NCI-H1694 (cell line): Measurements from ENCODE around the gene SH3BGRL2.
A peak's percentile ranks its signal among the peaks of the same experiment; 100 is the strongest.

Experiments
- DNase-seq: peaks from one replicate; lab custom pipeline; 2025; lab: John Stamatoyannopoulos, UW

Gene SH3BGRL2

GRCh38 chr6:79699606-79700005 lies 68.5 kb downstream of the SH3BGRL2 start:
- DNase-seq, result no peak

GRCh38 chr6:79702691-79703090 lies 71.6 kb downstream of the SH3BGRL2 start:
- DNase-seq, result no peak

DNA sequence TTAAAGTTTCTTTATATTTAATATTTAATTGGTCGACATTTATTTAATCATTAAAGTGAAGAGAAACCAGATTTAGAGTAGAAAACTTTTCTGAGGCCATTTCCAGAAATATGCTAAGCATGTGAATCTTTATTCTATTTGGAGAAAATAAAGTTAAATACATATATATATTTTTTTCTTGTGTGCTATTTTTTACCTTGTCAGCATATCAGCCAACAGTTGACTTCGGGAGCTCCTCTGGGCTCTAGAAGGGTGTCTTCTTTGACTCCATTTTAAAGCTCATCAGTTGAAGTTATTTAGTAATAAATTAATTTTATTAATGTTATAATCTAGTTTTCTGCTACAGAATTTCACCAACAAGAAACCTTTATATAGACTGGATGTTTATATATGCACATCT lies 73.1 kb downstream of the SH3BGRL2 start:
- no peak for DNase-seq

GRCh38 chr6:79705456-79705995 lies 74.4 kb downstream of the SH3BGRL2 start:
- DNase-seq, result no peak

GRCh38 chr6:79706527-79706926 lies 75.4 kb downstream of the SH3BGRL2 start:
- DNase-seq, result no peak

DNA sequence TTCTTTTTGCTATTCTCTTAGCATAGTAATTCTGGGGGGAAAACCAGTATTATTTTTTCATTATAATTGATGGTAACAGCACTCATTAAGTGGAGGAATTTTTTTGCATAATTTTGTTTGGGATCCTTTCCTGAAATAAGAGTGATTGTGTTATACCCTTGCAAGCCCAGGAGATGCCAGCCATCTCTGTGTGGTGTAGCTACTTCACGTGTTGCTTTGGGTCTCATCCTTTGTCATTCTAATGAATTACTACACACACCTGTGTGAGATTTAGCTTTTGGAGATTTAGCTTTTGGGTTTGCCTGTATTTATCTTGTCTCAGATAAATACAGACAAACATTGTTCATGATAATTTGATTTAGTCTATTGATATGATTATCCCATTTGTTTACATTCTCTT lies 76.5 kb downstream of the SH3BGRL2 start:
- DNase-seq, result no peak

DNA sequence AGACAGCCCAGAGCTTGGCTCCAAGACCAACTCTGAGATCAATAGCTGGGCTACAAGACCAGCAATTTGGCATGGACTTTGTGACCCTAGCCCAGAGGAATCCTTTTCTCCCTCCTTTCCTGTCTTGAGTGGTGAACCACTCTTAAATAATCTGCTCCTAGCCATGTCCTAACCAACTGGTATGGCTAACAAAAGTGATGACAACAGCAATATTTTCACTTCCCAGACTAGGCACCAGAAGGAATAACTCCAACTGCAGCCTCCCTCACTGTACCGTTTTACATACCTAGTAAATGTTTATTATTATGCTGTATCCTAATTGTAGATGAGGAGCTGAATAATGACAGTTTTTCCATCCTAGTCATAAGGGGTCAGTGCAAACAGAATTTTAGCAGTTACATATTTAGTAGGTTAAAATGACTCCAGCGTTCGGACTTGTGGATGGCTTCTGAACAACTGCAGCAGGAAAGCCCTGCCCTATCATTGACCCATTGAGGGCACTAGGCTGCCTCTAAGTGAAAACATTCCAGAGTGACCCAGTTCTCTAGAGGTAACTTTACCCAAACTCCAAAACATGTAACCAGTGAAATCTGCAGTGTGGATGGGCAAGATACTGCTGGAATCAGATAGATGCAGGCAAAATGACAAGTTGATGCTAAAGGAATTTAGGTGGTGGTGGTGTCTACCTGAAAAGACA lies 77.1 kb downstream of the SH3BGRL2 start:
- DNase-seq, result no peak

GRCh38 chr6:79710127-79710526 lies 79.0 kb downstream of the SH3BGRL2 start:
- DNase-seq, result no peak

DNA sequence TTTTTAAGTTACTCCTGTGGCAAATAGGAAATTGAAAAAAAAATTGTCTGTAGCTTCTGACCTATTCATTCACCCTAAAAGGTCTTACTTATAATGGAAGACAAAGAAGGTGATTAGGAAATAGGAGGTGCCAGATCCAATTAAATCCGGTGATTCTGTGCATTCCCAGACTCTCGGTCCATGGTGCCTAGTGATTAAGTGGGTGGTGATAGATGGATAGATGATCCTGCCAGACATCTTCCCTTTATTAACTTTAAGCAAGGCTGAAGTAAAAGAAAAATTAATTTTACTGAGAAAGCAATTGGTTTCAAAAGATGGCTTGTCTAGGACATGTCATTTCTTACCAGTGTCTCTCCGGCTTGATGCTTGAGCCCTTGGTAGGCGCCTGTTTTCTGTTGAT lies 80.0 kb downstream of the SH3BGRL2 start:
- DNase-seq, result no peak

DNA sequence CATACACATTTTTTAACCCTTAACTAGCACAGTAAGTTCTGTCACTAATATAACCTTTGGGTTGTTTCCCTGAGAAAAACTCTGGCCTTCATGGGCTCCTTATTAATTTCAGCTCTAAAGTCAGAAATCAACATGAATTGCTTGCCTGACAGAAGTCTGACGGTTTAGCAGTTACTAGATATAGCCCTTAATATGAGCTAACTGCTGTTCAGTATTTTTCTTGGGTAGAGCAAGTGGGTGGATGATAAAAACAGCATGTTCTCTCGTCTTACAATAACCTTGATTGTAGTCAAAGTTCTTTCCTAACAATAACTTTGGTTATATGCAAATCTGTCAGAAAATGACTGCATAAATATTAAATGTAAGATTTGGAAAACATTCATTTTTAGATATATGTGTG lies 81.0 kb downstream of the SH3BGRL2 start:
- DNase-seq, result no peak

- DNase-seq, result no peak
These were observed 81.5 kb downstream of the SH3BGRL2 start for GRCh38 chr6:79712616-79713135.

GRCh38 chr6:79713701-79714322 lies 82.7 kb downstream of the SH3BGRL2 start:
- DNase-seq, result peak; percentile 47

GRCh38 chr6:79717989-79718388 lies 86.9 kb downstream of the SH3BGRL2 start:
- DNase-seq, result no peak

GRCh38 chr6:79718509-79719247 lies 87.5 kb downstream of the SH3BGRL2 start:
- DNase-seq, result no peak

- DNase-seq, result no peak
These were observed 88.3 kb downstream of the SH3BGRL2 start for GRCh38 chr6:79719248-79719960.

GRCh38 chr6:79724816-79725215 lies 93.7 kb downstream of the SH3BGRL2 start:
- DNase-seq, result no peak

DNA sequence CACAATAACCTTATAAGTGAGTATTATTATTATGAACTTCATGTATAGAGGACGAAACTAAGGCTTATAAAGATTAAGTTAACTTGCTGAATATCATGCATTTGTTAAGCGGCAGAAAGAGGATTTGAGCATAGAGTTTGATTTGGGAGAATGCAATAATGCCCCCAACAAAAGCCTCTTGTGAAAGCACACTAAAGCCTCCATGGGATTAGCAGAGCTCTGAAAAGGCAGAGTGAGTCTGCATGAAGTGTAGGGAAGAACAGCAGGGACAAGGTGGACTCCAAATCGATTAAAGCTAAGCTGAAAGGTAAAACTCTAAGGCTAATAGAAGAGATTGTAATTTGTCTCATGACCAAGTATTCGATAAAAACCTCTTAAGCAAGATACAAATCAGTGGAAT lies 100.3 kb downstream of the SH3BGRL2 start:
- DNase-seq, result no peak

GRCh38 chr6:79733388-79733787 lies 102.3 kb downstream of the SH3BGRL2 start:
- DNase-seq, result no peak

DNA sequence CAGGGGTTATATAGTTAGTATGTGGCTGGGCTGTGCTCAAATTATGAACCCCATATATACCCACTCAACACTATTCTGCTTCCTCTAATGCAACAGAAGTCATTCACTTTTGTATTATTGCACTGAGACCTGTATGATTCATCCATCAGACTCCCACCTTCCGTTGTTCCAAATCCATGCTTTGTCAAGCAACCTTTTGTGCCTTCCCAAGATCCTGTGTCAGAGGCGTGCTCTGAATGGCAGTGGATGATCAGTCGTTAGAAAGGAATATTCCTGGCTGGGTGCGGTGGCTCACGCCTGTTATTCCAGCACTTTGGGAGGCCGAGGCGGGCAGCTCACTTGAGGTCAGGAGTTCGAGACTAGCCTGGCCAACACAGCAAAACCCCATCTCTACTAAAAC lies 103.2 kb downstream of the SH3BGRL2 start:
- DNase-seq, result no peak

DNA sequence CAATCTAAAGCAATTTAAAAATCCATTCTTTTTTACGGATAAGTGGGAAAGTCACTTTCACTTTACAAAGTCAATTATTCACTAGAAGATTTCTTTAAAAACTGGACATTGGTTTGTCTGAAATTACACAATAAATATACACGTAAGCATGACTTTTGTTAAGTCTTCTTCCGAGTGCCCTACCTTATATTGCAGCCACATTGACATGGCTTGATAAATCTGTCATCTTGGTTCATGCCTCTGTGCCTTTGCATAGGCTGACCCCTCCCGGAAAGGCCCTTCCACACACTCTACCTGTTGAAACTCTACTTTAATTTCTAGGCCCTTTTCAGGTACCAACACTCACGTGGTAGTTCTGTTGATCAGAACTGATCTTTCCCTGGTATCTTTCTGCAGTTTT lies 104.1 kb downstream of the SH3BGRL2 start:
- DNase-seq, result no peak

- no peak for DNase-seq
These were observed 106.0 kb downstream of the SH3BGRL2 start for GRCh38 chr6:79737172-79737571.

GRCh38 chr6:79742030-79742429 lies 110.9 kb downstream of the SH3BGRL2 start:
- no peak for DNase-seq
